ENCODE results near the gene ALG12. TPM values are rescaled to one million over a fixed set of nuclear protein-coding genes. Genes with fewer than 3 reads are reported as not detected.
A peak's percentile ranks its signal among the peaks of the same experiment; 100 is the strongest.

ALG12 gene
- total RNA-seq, 1 experiment from 2014 or later: 26.2 TPM

- peak; percentile 90 for DNase-seq (ENCODE audit: low read depth)
These were observed 12.6 kb upstream of the ALG12 start for GRCh38 chr22:49930596-49931412.

- DNase-seq (ENCODE audit: low read depth): no peak
These were observed 11.8 kb upstream of the ALG12 start for GRCh38 chr22:49929994-49930575.

GRCh38 chr22:49929211-49929979, 11.2 kb upstream of the ALG12 start:
- DNase-seq (ENCODE audit: low read depth): peak; percentile 25

DNA sequence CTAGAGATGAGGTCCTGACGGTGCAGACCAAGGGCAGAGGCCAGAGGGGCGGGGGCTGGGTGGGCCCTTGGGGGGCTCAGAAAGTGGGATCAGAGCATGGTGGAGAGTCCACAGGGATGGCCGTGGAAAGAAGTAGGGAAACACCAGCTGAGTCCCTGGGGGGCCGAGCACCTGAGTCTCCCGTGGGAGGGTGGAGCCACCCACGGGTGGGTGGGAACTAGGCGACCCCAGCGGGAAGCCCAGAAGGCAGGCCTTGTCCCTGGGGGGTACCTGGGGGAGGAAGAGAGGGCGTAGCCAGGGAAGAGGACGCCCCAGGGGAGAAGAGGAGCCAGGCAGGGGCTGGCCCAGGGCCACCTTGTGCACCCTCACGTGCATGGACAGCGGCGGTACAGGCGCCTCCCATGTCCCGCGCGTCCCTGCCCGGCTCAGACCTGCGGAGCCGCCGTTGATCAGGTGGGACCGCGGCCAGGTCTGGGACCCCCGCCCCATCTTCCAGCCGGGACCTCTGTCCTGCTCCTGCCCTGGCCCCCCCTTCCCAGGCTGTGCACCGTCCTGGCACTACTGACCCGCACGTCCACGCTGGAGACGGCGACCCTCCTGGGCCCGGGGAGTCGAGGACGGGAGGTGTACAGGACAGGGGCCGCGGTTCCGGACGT, 10.4 kb upstream of the ALG12 start:
- no peak for DNase-seq (ENCODE audit: low read depth)

- DNase-seq (ENCODE audit: low read depth): no peak
These were observed 9.9 kb upstream of the ALG12 start for GRCh38 chr22:49928185-49928495.

DNA sequence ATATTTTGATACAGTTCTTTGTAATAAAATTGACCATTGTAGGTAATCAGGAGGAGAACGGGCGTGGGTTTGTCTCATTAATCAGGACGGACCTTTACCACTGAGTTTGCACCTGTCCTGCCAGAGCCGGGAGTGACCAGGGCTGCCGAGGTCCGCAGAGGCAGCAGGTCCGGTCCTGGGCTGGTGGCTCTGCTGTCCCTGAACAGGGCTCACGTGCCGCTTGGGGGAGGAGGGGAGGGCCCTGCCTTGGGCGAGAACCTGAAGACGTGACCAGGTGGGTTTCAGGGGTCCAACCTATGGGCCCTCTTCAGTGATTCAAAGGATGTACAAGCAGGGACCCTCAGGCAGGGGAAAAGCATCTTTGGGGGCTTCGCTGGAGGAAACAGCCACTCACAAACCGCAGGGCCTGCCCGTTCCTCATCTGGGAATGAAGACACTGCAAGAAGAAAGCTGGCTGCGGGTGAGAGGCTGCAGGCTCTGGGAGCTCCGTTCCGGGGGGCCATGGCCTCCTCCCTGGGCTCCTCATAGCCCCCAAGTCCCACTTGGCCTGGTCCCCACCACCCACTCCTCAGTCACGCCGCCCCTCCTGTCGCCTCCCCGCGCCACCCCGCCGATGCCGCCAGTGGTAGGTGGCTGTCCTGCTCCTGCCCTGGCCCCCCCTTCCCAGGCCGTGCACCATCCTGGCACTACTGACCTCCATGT, 9.4 kb upstream of the ALG12 start:
- DNase-seq (ENCODE audit: low read depth): no peak

GRCh38 chr22:49926916-49927315, 8.7 kb upstream of the ALG12 start:
- DNase-seq (ENCODE audit: low read depth): no peak

DNA sequence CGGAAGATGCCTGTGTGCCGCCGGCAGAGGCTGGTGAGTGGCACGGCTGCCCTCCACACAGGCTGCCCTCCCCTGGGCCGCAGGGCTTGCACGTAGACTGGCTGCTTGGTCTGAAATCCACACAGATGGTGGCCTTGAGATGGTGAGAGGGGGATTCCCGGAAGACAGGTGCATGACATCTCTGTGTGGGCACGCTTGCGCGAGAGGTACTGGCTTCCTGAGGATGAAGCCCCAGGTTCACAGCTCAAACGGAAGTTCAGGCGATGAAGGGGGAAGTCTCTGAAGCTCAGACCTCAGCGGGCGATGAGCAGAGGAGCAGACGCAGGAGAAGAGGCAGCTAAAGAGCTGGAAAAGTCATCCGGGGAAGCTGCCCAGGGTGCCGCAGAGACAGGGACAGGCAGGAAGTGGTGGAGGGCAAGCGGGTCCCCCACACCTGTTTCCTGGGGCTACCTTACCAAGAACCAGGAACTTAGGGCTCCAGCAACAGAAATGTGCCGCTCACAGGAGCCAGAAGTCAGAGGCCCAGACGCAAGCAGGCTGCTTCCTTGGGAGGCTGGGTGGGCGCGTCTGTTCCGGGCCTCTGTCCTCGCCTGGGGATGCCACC, 7.4 kb upstream of the ALG12 start:
- DNase-seq (ENCODE audit: low read depth): no peak

DNA sequence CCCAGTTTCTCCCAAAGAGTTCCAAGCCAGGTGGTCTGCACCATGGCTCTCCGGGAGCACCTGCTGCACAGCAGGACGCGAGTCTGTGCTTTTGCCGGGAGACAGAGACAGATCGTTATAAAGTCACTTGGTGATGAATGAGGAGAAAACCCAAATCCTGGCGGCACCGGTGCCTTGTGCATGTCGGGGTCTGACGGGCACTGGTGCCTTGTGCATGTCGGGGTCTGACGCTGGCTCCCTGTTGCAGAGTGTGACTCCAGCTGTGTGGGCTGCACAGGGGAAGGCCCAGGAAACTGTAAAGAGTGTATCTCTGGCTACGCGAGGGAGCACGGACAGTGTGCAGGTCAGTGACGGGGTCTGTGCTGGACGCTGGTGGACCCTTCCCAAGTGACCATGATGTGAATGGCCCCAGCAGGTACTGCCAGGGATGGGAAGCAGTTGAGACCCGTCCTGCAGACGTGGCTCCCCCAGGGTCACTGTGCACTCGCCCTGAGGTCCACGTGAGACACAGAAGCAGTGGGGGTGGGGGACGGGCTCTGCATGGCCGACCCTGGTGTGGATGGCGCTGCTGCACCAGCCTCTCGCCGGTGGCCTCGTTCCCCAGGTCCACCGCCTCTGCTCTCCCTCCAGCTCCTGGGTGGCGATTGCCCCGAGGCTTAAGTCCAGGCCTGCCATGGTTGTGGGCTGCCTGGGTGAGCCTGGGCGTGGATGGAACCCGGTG, 6.0 kb upstream of the ALG12 start:
- no peak for DNase-seq (ENCODE audit: low read depth)

DNA sequence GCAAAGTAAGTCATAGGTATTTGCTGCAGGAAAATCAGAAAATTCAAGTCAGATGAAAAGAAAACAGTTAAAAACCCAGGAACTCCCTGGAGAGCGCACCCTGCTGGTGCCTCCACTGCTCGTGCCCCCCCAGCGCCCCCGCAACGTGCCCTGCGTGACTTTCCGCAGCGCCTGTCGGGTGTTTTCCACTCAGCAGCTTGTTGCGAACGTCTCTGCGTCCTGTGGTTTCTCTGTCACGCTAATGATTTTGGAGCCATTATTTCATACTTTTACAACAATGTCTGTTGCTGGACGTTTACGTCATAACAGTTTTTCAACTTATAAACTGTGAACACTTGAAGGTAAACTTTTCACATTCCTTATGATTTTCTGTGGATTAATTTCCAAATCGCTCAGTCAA, 5.2 kb upstream of the ALG12 start:
- DNase-seq (ENCODE audit: low read depth): no peak

DNA sequence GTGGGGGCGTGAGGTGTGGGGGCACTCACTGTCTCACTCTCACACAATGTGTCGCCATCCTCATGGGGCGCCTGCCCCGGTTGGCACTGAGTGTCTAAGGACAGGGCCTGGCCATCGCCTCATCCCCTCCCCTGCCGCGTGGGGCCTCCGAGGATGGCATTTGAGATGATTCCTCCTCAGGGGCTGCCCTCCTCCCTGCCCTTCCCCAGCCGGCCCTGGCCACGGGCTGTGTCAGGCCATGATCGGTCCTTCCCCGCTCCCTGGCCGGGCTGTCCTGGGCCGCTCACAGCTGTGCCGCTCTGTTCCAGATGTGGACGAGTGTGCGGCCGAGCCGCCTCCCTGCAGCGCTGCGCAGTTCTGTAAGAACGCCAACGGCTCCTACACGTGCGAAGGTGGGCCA, 4.7 kb upstream of the ALG12 start:
- no peak for DNase-seq (ENCODE audit: low read depth)

GRCh38 chr22:49922484-49922883, 4.2 kb upstream of the ALG12 start:
- DNase-seq (ENCODE audit: low read depth): no peak

DNA sequence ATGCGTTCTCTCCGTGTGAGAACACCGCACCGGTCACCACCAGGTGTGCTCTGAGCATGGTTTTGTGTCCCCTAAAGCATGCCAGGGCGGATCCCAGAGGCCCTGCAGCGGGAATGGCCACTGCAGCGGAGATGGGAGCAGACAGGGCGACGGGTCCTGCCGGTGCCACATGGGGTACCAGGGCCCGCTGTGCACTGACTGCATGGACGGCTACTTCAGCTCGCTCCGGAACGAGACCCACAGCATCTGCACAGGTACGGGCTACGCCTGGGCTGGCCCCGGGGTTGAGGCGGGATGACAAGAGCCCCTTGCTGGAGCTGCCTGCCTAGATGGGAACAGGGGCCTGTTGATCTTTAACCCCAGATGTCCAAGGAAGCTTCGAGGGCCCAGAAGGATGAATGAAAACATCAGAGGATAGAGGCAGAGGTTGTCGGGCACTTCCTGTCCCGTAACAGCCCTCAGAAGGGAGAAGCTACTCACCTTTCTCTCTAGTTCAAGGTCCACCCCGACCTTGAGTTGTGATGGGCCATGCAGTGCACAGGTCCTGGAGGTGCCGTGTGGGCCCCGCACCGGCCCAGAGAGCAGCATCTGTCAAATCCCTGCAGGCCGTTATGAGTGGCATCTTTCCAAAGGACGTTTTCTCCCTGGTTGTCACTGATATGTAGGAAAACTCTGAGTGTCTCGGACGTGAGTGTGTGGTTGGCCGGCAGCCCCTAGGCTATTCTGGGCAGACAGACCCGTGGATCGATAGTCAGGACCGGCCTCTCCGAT, 3.5 kb upstream of the ALG12 start:
- no peak for DNase-seq (ENCODE audit: low read depth)

DNA sequence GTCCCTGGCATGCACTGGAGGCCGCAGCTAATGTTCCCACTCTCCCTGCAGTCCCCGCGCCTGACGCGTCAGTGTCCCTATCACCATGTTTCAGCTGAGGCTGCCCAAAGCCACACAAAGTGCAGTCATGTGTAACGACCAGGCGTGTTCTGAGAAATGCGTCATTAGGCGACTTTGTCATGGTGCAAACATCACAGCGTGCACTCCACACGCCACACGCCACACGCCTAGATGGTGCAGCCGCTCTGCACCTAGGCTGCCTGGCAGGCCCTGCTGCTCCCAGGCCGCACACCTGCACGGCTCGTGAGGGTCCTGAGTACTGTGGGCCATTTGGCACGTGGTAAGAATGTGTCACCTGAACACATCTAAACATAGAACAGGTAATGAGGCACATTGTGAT, 2.6 kb upstream of the ALG12 start:
- DNase-seq (ENCODE audit: low read depth): no peak

DNA sequence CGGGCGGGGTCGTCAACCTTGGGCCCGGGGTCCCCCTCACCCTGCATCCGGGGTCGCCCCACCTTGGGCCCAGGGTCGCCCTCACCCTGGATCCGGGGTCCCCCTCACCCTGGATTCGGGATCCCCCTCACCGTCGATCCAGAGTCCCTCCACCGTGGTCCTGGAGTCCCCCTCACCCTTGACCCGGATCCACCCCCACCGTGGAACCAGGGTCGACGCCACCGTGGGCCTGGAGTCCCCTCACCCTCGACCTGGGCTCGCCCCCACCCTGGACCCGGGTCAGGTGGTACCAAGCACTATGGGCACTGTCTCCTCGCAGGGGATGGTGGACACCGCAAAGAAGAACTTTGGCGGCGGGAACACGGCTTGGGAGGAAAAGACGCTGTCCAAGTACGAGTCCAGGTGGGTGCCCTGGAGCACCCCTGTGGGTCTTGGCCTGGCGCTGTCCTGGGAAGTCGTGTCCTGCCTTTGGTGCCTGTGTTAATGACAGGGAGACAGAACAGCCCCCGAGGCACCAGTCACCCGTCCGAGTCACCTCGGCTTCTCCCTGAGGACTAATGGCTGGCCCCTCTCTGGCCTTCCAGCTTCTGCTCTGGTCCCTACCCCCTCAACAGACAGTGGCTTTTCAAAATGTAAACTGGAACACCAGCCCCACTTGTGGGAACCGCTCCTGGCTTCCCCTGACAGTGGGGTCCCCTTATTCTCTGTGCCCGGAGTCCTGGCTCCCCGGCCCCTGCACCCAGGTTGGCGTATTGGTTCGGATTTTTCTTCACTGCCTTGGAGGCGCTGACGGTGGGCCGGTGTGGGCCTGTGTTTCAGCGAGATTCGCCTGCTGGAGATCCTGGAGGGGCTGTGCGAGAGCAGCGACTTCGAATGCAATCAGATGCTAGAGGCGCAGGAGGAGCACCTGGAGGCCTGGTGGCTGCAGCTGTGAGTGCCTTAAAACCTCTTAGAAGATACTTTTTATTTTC, 958 bp upstream of the ALG12 start:
- no peak for DNase-seq (ENCODE audit: low read depth)

DNA sequence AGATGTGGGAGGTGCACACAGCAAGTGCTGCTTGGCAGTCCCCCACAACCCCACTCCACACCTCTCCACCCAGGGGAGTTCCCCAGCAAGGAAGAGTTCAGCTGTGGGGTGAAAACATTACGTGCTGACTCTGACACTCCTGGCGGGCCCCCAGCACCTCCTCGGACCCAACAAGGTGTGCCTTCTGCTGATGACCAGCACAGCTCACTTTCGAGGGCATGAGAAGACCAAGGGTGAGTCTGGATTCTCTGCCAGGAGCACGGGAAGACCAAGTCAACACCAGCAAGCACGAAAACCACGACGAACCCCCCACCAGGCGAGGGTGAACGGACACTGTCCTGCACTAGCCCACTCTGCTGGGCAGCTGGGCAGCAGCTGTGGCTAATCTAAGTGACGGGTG, 1.4 kb downstream of the ALG12 start:
- DNase-seq (ENCODE audit: low read depth): no peak

GRCh38 chr22:49915610-49916009, 2.6 kb downstream of the ALG12 start:
- no peak for DNase-seq (ENCODE audit: low read depth)

GRCh38 chr22:49914256-49914655, 4.0 kb downstream of the ALG12 start:
- DNase-seq (ENCODE audit: low read depth): no peak

GRCh38 chr22:49913446-49913845, 4.8 kb downstream of the ALG12 start:
- DNase-seq (ENCODE audit: low read depth): no peak
